Neural cell (in vitro differentiated cells): Measurements from ENCODE around the gene RSBN1. TPM values are rescaled to one million over a fixed set of nuclear protein-coding genes. Genes with fewer than 3 reads are reported as not detected.

Experiments
- H2AFZ ChIP-seq: fragments of 200-600, 300-800 bp; sonication (generic), shearing (Covaris generic); 2 replicates; pipeline ENCODE4 v1.6.0; 2014; ENCODE audit warnings: low read depth, mild to moderate bottlenecking, antibody characterized with exemption, low read length, moderate library complexity
- H3F3A ChIP-seq: fragments of 200-600 bp; shearing (Covaris generic); 2 replicates; pipeline ENCODE4 v1.6.1; 2016; ENCODE audit warnings: mild to moderate bottlenecking, moderate library complexity, mixed read lengths, antibody characterized with exemption, low read length; ENCODE audit not compliant: insufficient read depth, poor library complexity, severe bottlenecking
- H3K27ac ChIP-seq: fragments of 200-600, 300-800 bp; sonication (generic), shearing (Covaris generic); 2 replicates; pipeline ENCODE4 v1.5.1; 2014; ENCODE audit warnings: mild to moderate bottlenecking, low read length, moderate library complexity
- H3K27me3 ChIP-seq: fragments of 300-800, 200-600 bp; sonication (generic), shearing (Covaris generic); 2 replicates; pipeline ENCODE4 v1.6.0; 2014; ENCODE audit warnings: mild to moderate bottlenecking, low read depth, low read length, moderate library complexity; ENCODE audit not compliant: insufficient read depth
- H3K36me3 ChIP-seq: fragments of 300-800, 200-600 bp; sonication (generic), shearing (Covaris generic); 2 replicates; pipeline ENCODE4 v1.5.1; 2014; ENCODE audit warnings: mild to moderate bottlenecking, antibody characterized with exemption, low read length, moderate library complexity; ENCODE audit not compliant: insufficient read depth
- H3K4me2 ChIP-seq: fragments of 300-800, 200-600 bp; sonication (generic), shearing (Covaris generic); 2 replicates; pipeline ENCODE4 v1.6.0; 2014; ENCODE audit warnings: mild to moderate bottlenecking, low read length
- H3K4me3 ChIP-seq: fragments of 300-800, 200-600 bp; sonication (generic), shearing (Covaris generic); 2 replicates; pipeline ENCODE4 v1.5.1; 2014; ENCODE audit warnings: mild to moderate bottlenecking, low read length, moderate library complexity
- H3K79me2 ChIP-seq: fragments of 200-600 bp; shearing (Covaris generic); replicated peaks from 2 replicates; pipeline ENCODE4 v1.6.0; 2014; ENCODE audit warnings: mild to moderate bottlenecking, low read length, moderate library complexity; ENCODE audit not compliant: insufficient read depth
- H3K9ac ChIP-seq: fragments of 300-800, 200-600 bp; sonication (generic), shearing (Covaris generic); 2 replicates; pipeline ENCODE4 v1.6.1; 2016; ENCODE audit warnings: mild to moderate bottlenecking, low read length, mixed read lengths
- H3K9me2 ChIP-seq: fragments of 200-600 bp; shearing (Covaris generic); 2 replicates; pipeline ENCODE4 v1.6.1; 2016; ENCODE audit warnings: mild to moderate bottlenecking, low read length, mixed read lengths; ENCODE audit not compliant: insufficient read depth
- H3K9me3 ChIP-seq: fragments of 200-600, 300-800 bp; sonication (generic), shearing (Covaris generic); 2 replicates; pipeline ENCODE4 v1.6.1; 2016; ENCODE audit warnings: mild to moderate bottlenecking, mixed run types, low read length, moderate library complexity, mixed read lengths
- H4K20me1 ChIP-seq: fragments of 200-600 bp; shearing (Covaris generic); 2 replicates; pipeline ENCODE4 v1.6.1; 2016; ENCODE audit warnings: mild to moderate bottlenecking, mixed run types; ENCODE audit not compliant: insufficient read depth
- EP300 ChIP-seq: fragments of 450-650 bp; conservative IDR thresholded peaks from 2 replicates; pipeline ENCODE4 v1.6.1; 2014; ENCODE audit warnings: antibody characterized with exemption, mild to moderate bottlenecking, moderate library complexity; ENCODE audit not compliant: poor library complexity, severe bottlenecking
- EZH2 ChIP-seq: fragments of 200-600, 300-800 bp; shearing (Covaris generic), sonication (generic); IDR thresholded peaks from 2 replicates; pipeline ENCODE4 v1.6.1; 2014; ENCODE audit warnings: antibody characterized with exemption, low read length, borderline replicate concordance, mild to moderate bottlenecking; ENCODE audit not compliant: insufficient read depth, poor library complexity, severe bottlenecking
- MXI1 ChIP-seq: fragments of 450-650 bp; conservative IDR thresholded peaks from 2 replicates; pipeline ENCODE4 v1.6.1; 2014; ENCODE audit warnings: antibody characterized with exemption, mild to moderate bottlenecking; ENCODE audit not compliant: poor library complexity, severe bottlenecking
- POLR2AphosphoS5 ChIP-seq: IDR thresholded peaks from 2 replicates; pipeline ENCODE4 v1.6.1; 2012
- RAD21 ChIP-seq: fragments of 450-650 bp; conservative IDR thresholded peaks from 2 replicates; pipeline ENCODE4 v1.6.1; 2014; ENCODE audit warnings: antibody characterized with exemption, mild to moderate bottlenecking, moderate library complexity
- SMC3 ChIP-seq: fragments of 450-650 bp; conservative IDR thresholded peaks from 2 replicates; pipeline ENCODE4 v1.6.1; 2014; ENCODE audit warnings: antibody characterized with exemption, mild to moderate bottlenecking, moderate library complexity; ENCODE audit not compliant: poor library complexity
- TAF1 ChIP-seq: IDR thresholded peaks from 2 replicates; pipeline ENCODE4 v1.6.1; 2012; ENCODE audit warnings: low read depth
- polyA plus RNA-seq: library from polyadenylated mRNA; depleted of rRNA; stranded (reverse); fragments of >200 nt; gene quantifications from 2 replicates; pipeline ENCODE4 v1.2.3, GENCODE V29; 2014
- TF ChIP-seq, protein P1 (sequence below): IDR thresholded peaks from 2 replicates; pipeline ENCODE4 v1.6.1; 2012; ENCODE audit warnings: borderline replicate concordance
- TF ChIP-seq, protein P2 (sequence below): fragments of 450-650 bp; IDR thresholded peaks from 2 replicates; pipeline ENCODE4 v1.5.1; 2014; ENCODE audit warnings: antibody characterized with exemption, mild to moderate bottlenecking, moderate library complexity; ENCODE audit not compliant: poor library complexity, severe bottlenecking

Gene RSBN1
- polyA plus RNA-seq, 1 donor from 2014 or later, result 33.7 TPM

DNA sequence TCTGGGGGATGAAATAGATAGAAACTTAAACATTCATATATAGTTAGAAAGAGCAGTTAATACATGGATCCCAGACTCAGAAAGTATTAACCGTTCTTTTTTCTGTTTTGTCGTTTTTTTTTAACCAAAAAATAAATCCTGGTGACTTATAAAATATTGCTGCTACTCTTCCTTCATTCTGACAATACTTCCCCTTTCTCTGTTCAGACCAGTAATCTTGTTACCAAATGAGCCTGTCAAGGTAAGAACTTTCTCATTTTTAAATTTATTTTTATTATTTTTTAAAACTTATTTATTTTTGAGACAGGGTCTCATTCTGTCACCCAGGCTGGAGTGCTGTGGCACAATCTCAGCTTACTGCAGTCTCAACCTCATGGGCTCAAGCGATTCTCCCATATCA lies 45.5 kb upstream of the RSBN1 start:
- Histone ChIP-seq H3K36me3 (no peaks in the 10 kb centered on the region), H3K4me3 (no peak overlapping the region), H3F3A (no peaks in the 10 kb centered on the region), H3K27ac (no peak overlapping the region), H3K27me3 (no peaks in the 10 kb centered on the region), H3K4me2 (no peak overlapping the region), H3K79me2 (no peaks in the 10 kb centered on the region), H2AFZ (no peak overlapping the region), H3K9me2 (no peaks in the 10 kb centered on the region), H3K9me3 (no peaks in the 10 kb centered on the region), H4K20me1 (no peaks in the 10 kb centered on the region), H3K9ac (no peak overlapping the region)
- TF ChIP-seq RAD21 (no peak), POLR2AphosphoS5 (no peak), MXI1 (no peak), TAF1 (no peak), EZH2 (no peak), SMC3 (no peak), EP300 (no peak)
- TF ChIP-seq, protein P1, sequence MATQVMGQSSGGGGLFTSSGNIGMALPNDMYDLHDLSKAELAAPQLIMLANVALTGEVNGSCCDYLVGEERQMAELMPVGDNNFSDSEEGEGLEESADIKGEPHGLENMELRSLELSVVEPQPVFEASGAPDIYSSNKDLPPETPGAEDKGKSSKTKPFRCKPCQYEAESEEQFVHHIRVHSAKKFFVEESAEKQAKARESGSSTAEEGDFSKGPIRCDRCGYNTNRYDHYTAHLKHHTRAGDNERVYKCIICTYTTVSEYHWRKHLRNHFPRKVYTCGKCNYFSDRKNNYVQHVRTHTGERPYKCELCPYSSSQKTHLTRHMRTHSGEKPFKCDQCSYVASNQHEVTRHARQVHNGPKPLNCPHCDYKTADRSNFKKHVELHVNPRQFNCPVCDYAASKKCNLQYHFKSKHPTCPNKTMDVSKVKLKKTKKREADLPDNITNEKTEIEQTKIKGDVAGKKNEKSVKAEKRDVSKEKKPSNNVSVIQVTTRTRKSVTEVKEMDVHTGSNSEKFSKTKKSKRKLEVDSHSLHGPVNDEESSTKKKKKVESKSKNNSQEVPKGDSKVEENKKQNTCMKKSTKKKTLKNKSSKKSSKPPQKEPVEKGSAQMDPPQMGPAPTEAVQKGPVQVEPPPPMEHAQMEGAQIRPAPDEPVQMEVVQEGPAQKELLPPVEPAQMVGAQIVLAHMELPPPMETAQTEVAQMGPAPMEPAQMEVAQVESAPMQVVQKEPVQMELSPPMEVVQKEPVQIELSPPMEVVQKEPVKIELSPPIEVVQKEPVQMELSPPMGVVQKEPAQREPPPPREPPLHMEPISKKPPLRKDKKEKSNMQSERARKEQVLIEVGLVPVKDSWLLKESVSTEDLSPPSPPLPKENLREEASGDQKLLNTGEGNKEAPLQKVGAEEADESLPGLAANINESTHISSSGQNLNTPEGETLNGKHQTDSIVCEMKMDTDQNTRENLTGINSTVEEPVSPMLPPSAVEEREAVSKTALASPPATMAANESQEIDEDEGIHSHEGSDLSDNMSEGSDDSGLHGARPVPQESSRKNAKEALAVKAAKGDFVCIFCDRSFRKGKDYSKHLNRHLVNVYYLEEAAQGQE, result no peak
- TF ChIP-seq, protein P2, sequence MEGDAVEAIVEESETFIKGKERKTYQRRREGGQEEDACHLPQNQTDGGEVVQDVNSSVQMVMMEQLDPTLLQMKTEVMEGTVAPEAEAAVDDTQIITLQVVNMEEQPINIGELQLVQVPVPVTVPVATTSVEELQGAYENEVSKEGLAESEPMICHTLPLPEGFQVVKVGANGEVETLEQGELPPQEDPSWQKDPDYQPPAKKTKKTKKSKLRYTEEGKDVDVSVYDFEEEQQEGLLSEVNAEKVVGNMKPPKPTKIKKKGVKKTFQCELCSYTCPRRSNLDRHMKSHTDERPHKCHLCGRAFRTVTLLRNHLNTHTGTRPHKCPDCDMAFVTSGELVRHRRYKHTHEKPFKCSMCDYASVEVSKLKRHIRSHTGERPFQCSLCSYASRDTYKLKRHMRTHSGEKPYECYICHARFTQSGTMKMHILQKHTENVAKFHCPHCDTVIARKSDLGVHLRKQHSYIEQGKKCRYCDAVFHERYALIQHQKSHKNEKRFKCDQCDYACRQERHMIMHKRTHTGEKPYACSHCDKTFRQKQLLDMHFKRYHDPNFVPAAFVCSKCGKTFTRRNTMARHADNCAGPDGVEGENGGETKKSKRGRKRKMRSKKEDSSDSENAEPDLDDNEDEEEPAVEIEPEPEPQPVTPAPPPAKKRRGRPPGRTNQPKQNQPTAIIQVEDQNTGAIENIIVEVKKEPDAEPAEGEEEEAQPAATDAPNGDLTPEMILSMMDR, result no peak

GRCh38 chr1:113856401-113856790 lies 44.1 kb upstream of the RSBN1 start:
- no peak overlapping the region for H3K4me2 ChIP-seq
- no peaks in the 10 kb centered on the region for H4K20me1 ChIP-seq
- no peaks in the 10 kb centered on the region for H3F3A ChIP-seq
- no peaks in the 10 kb centered on the region for H3K9me2 ChIP-seq
- no peaks in the 10 kb centered on the region for H3K36me3 ChIP-seq
- H3K27me3 ChIP-seq, result no peaks in the 10 kb centered on the region
- H3K9ac ChIP-seq, result no peak overlapping the region
- no peak overlapping the region for H3K27ac ChIP-seq
- H3K9me3 ChIP-seq, result no peaks in the 10 kb centered on the region
- H3K79me2 ChIP-seq, result no peaks in the 10 kb centered on the region
- no peak overlapping the region for H3K4me3 ChIP-seq
- no peak overlapping the region for H2AFZ ChIP-seq
- TF ChIP-seq MXI1 (no peak), TAF1 (no peak), RAD21 (no peak), EZH2 (no peak), POLR2AphosphoS5 (no peak), EP300 (no peak), SMC3 (no peak)
- TF ChIP-seq, protein P1, result no peak
- TF ChIP-seq, protein P2, result no peak
